ENCODE data around the gene CELA3B.
"Not testable (repeated sequence)": the region's sequence is repeated elsewhere in the genome, so short reads cannot be mapped to it uniquely, and the experiment has no call there.

DNA sequence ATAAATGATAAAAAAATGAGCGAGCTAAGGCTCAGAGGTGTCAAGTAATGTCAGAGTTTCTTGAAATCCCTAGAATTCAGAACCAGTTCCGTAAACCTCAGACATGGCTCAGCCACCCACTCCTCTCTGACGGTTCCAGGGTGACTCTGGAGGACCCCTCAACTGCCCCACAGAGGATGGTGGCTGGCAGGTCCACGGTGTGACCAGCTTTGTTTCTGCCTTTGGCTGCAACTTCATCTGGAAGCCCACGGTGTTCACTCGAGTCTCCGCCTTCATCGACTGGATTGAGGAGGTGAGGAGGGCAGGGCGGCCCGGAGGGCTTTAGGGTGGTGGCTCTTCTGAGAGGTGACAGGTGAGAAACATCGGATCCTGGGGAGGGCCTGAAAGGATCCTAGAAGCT is 32.7 kb downstream of the CELA3B start:
- not testable (repeated sequence) for TF ChIP-seq CTCF, POLR2A (IDR thresholded peaks at IDR 0.05)
